Thoracic aorta (tissue), 2 donors: ENCODE data around the gene SEPTIN8. TPM values are rescaled to one million over a fixed set of nuclear protein-coding genes. Genes with fewer than 3 reads are reported as not detected.

Experiments
- ATAC-seq: fragments of 150-250 bp; one replicate; pipeline ENCODE4 v1.8.0; 2017; ENCODE audit warnings: low read depth; ENCODE audit not compliant: insufficient number of reproducible peaks, low FRiP score
- DNase-seq: peaks from one replicate; pipeline ENCODE4 v3.0.0-alpha.2; 2020; ENCODE audit warnings: low spot score
- H3K27ac ChIP-seq, 2 donors: fragments of 200-600 bp; sonication (generic); 1 replicate in 1 of 2; 2 replicates in 1 of 2; pipeline ENCODE4 v1.5.1; 2016; ENCODE audit warnings: mild to moderate bottlenecking in 2 of 2, moderate library complexity in 2 of 2
- H3K27me3 ChIP-seq: fragments of 200-600 bp; sonication (generic); replicated peaks from 2 replicates; pipeline ENCODE4 v1.6.0; 2016; ENCODE audit warnings: mild to moderate bottlenecking; ENCODE audit not compliant: insufficient read depth
- H3K36me3 ChIP-seq: fragments of 200-600 bp; sonication (generic); one replicate; pipeline ENCODE4 v1.5.1; 2016
- H3K4me1 ChIP-seq, 2 donors: fragments of 200-600 bp; sonication (generic); 1 replicate in 1 of 2; 2 replicates in 1 of 2; pipeline versions ENCODE4 v1.5.1 to v1.6.0; 2016; ENCODE audit warnings: low read depth in 2 of 2, mild to moderate bottlenecking in 1 of 2; ENCODE audit not compliant: control insufficient read depth in 1 of 2
- H3K4me3 ChIP-seq: fragments of 200-600 bp; sonication (generic); 2 replicates; pipeline ENCODE4 v1.5.1; 2016; ENCODE audit warnings: mild to moderate bottlenecking
- H3K9me3 ChIP-seq: fragments of 200-600 bp; sonication (generic); 2 replicates; pipeline ENCODE4 v1.5.1; 2016
- total RNA-seq, 2 donors: library from RNA; depleted of rRNA; stranded (reverse); fragments of >200 nt; gene quantifications; one replicate each; pipeline versions ENCODE4 v1.1.0 to v1.2.3, GENCODE V29; 2016
- TF ChIP-seq, protein P1 (sequence below): fragments of 200-600 bp; sonication (generic); IDR thresholded peaks from one replicate; pipeline ENCODE4 v1.5.1; 2019; ENCODE audit warnings: antibody characterized with exemption

The SEPTIN8 gene
- total RNA-seq, 2 donors from 2014 or later: 85.7 to 111 TPM

DNA sequence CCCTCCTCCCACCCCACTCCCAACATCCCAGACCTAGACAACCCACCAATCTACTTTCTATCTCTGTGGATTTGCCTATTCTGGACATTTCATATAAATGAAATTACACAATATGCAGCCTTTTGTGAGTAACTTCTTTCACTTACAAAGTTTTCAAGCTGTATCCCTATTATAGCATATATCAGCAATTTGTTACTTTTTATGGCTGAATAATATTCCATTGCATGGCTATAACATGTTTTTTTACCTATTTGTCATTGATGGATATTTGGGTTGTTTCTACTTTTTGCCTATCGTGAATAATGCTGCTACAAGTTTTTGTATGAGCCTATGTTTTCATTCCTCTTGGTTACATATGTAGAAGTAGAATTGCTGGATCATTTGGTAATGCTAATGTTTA is 37.8 kb downstream of the SEPTIN8 start:
- Histone ChIP-seq H3K36me3 (no peaks in the 10 kb centered on the region), H3K27ac (no peak overlapping the region), H3K4me3 (no peak overlapping the region), H3K4me1 (peaks cover 6 to 15% of the 10 kb centered on the region in 2 donors), H3K9me3 (no peaks in the 10 kb centered on the region), H3K27me3 (no peaks in the 10 kb centered on the region)
- TF ChIP-seq, protein P1, sequence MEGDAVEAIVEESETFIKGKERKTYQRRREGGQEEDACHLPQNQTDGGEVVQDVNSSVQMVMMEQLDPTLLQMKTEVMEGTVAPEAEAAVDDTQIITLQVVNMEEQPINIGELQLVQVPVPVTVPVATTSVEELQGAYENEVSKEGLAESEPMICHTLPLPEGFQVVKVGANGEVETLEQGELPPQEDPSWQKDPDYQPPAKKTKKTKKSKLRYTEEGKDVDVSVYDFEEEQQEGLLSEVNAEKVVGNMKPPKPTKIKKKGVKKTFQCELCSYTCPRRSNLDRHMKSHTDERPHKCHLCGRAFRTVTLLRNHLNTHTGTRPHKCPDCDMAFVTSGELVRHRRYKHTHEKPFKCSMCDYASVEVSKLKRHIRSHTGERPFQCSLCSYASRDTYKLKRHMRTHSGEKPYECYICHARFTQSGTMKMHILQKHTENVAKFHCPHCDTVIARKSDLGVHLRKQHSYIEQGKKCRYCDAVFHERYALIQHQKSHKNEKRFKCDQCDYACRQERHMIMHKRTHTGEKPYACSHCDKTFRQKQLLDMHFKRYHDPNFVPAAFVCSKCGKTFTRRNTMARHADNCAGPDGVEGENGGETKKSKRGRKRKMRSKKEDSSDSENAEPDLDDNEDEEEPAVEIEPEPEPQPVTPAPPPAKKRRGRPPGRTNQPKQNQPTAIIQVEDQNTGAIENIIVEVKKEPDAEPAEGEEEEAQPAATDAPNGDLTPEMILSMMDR: no peak
- no peak for ATAC-seq
- no peak for DNase-seq

- Histone ChIP-seq H3K36me3 (no peaks in the 10 kb centered on the region), H3K4me1 (peaks cover 6 to 15% of the 10 kb centered on the region in 2 donors), H3K9me3 (no peaks in the 10 kb centered on the region), H3K27me3 (no peaks in the 10 kb centered on the region), H3K27ac (no peak overlapping the region), H3K4me3 (peak overlapping the region; percentile 94)
- no peak for DNase-seq
- TF ChIP-seq, protein P1: no peak
- no peak for ATAC-seq
Observed at GRCh38 chr5:132737982-132738681, 38.9 kb downstream of the SEPTIN8 start.

DNA sequence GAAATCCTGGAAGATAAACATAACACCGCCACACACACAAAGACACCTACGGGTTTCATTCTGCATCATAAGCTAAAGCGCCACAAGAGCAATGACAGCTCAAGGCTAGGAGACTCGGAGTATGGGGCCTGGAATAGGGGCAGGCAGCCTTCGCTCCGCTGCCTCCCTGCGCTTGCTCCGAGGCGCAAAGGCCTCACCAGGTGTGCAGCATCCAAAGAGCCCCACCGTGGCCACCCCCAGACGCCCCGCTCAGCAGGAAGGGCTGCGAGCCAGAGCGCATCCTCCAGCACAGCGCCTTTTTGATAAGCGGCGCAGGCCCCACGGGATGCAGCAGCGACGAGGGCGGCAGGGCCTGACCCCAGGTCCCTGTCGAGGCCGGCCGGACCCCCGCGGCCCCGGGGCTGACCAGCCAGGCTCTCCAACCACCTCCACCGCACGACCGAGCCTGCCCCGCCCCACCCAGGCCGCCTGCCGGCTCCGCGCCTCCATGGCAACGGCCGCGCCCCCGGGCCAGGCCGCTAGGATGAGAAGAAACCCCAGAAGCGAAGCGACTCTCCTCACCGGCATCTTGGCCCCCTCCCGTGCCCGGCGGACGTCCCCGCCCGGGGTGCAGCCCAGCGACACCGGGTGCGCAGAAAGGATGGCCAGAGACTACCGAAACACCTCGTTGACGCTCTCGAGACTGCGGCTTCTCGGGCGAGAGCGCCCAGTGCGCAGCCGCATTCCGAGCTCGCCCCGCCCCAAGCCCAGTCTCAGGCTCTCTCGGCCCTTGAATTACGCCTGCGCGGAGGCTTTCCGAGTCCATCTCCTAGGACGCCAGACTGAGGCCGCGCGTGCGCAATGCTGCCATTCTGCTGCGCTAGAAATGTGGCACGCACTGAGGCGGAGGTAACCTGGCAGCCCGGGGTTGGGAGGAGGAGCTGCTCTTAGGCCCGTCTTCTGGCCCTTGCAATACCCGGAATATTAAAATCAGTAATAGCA is 39.9 kb downstream of the SEPTIN8 start, which contains the start of gene KIF3A:
KIF3A (minus strand) TSS at position 694 of the 981 bp plus-strand sequence; CDS start at position 567, 127 bp downstream.
- Histone ChIP-seq H3K4me1 (peaks cover 6 to 15% of the 10 kb centered on the region in 2 donors), H3K27me3 (no peaks in the 10 kb centered on the region), H3K36me3 (no peaks in the 10 kb centered on the region), H3K27ac (peak within 1 kb of the TSS in 1 of 2 donors; percentile 47), H3K9me3 (no peaks in the 10 kb centered on the region), H3K4me3 (peak within 1 kb of the TSS; percentile 94)
- TF ChIP-seq, protein P1: peak; percentile 48
- ATAC-seq (peak; percentile 91), DNase-seq (peak; percentile 85)

DNA sequence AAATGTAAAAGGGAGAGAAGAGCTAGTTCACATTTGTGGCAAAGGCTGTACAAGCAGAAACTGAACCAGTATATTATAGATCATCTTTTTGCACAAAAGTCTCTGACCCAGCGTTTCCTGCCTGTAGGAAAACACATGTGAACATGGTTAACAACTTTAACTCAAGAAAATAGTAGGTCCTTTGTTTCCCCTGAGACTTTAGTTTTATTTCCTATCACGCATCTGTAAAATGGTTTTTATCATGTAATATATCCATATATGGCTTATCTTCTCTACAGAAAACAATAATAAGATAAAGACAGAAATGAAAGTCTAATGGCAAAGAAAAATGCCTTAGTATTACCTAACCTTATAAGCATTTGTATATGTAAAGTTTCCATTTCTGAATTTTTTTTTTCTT is 42.4 kb downstream of the SEPTIN8 start:
- Histone ChIP-seq H3K4me1 (peaks cover 6 to 15% of the 10 kb centered on the region in 2 donors), H3K9me3 (no peaks in the 10 kb centered on the region), H3K27me3 (no peaks in the 10 kb centered on the region), H3K4me3 (no peak overlapping the region), H3K36me3 (no peaks in the 10 kb centered on the region), H3K27ac (no peak overlapping the region)
- DNase-seq (no peak), ATAC-seq (no peak)
- TF ChIP-seq, protein P1: no peak
